Activated T-helper 1 cell treated with anti-CD3 and anti-CD28 coated beads, Interleukin-2, amount 50 U/mL, for 16 hours (primary cell): ENCODE data around the gene NID1.
A peak's percentile ranks its signal among the peaks of the same experiment; 100 is the strongest.

Experiments used
- DNase-seq, 2 donors: peaks; one replicate each; pipeline ENCODE4 v3.0.0-alpha.2; 2020; ENCODE audit warnings: low read depth in 1 of 2, low spot score in 1 of 2

Gene NID1, protein sequence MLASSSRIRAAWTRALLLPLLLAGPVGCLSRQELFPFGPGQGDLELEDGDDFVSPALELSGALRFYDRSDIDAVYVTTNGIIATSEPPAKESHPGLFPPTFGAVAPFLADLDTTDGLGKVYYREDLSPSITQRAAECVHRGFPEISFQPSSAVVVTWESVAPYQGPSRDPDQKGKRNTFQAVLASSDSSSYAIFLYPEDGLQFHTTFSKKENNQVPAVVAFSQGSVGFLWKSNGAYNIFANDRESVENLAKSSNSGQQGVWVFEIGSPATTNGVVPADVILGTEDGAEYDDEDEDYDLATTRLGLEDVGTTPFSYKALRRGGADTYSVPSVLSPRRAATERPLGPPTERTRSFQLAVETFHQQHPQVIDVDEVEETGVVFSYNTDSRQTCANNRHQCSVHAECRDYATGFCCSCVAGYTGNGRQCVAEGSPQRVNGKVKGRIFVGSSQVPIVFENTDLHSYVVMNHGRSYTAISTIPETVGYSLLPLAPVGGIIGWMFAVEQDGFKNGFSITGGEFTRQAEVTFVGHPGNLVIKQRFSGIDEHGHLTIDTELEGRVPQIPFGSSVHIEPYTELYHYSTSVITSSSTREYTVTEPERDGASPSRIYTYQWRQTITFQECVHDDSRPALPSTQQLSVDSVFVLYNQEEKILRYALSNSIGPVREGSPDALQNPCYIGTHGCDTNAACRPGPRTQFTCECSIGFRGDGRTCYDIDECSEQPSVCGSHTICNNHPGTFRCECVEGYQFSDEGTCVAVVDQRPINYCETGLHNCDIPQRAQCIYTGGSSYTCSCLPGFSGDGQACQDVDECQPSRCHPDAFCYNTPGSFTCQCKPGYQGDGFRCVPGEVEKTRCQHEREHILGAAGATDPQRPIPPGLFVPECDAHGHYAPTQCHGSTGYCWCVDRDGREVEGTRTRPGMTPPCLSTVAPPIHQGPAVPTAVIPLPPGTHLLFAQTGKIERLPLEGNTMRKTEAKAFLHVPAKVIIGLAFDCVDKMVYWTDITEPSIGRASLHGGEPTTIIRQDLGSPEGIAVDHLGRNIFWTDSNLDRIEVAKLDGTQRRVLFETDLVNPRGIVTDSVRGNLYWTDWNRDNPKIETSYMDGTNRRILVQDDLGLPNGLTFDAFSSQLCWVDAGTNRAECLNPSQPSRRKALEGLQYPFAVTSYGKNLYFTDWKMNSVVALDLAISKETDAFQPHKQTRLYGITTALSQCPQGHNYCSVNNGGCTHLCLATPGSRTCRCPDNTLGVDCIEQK

DNA sequence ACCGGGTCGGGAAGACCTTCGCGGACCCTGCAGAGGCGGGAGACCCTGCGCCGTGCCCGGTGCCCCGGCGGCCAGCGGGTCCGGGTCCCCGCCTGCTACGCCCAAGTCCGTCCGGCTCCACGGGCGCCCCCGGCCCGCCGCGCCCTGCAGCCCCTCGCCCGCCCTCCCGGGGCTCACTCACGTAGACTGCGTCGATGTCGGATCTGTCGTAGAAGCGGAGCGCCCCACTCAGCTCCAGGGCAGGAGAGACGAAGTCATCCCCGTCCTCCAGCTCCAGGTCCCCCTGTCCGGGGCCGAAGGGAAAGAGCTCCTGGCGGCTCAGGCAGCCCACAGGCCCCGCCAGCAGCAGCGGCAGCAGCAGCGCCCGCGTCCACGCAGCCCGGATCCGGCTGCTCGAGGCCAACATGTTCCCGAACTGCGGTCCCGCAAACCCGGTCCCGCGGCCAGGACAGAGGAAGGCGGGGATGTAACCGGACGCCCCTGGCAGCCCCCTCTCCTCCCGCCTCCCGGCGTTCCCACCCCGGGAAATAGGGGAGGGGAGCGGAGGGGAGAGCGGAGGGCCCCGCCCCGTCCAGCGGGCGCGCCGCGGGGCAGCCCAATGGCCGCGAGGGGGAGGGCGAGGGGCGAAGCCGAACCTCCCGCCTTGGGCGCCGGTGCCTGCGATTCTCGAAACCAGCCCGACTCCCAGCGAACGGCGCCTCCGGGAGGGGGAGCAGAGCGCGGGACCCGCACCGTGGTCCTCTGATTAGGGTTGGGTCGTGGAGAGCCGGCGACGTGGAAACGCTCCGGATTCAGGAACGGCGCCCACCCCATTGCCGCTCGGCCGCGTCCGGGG lies at the start of gene NID1:
NID1 (minus strand) TSS at position 417 of the 835 bp plus-strand sequence; CDS start at position 406, 11 bp downstream.
- DNase-seq, result no peak

DNA sequence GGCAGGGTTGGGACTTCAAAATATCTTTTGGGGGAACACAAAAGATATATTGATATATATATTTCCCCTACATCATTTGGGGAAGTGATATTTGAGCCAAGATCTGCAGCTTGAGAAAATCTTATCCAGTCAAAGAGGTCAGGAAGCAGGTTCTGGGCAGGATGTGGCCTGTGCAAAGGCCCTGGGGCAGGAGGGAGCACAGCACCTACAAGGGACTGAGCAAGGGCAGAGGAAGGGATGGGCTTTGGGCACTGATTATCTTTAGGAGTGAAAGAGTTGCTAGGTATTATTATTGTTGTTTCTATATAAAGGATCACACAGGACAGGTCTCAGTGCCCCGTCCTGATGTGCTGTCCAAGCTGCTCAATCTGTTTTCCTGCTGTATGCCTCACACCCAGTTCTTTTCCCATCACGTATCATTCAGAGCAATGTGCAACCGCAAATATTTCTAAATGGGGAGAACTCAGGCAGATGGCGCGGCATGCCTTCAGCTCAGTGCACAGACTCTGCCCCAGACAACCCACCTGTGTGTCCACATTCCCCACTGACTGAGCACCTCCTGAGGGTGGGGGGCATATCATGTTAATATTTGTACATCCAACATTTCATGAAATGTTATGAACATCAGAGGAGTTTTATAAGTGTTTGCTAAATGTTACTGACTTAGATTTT lies 49.3 kb upstream of the NID1 start:
- no peak for DNase-seq

DNA sequence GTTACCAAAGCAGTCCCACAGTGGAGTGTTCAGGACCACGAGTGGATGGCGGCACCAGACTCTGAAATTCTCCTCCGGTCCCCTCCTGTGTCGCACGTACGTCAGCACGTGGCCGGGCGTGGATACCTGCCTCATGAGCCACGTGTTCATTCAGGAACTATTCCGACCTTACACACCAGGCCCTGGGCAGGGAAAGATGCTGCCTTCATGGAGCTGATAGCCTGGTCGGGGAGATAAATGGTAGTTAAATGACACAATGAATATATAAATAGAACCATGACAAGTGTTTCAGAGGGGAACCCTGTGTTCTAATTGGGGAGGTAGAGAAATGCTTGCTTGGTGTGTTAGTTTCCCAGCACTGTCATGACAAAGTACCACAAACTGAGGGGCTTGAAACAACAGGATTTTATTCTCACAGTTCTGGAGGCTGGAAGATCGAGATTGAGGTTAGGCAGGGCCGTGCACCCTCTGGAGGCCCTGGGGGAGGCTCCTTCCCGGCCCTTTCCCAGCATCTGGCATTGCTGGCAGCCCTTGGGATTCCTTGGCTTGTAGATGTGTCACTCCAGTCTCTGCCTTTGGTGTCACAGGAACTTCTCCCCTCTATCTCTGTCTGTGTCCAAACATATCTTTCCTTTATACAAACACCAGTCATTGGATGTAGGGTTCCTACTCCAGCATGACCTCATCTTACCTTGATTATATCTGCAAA lies 48.6 kb upstream of the NID1 start:
- no peak for DNase-seq

DNA sequence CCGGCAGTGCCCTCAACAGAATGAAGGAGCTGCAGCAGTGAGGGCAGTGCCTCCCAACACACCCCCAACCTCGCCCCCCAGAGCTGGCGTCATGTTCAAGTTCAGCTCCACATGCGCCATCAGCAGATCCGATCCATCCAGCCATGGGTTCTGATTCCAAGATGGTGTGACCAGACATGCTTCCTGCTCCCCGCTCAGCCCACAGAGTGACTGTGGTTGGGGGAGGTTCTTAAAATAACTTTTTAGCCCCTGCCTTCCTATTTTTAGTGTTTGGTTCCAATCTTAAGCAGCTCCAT lies 47.4 kb upstream of the NID1 start:
- DNase-seq, result no peak

DNA sequence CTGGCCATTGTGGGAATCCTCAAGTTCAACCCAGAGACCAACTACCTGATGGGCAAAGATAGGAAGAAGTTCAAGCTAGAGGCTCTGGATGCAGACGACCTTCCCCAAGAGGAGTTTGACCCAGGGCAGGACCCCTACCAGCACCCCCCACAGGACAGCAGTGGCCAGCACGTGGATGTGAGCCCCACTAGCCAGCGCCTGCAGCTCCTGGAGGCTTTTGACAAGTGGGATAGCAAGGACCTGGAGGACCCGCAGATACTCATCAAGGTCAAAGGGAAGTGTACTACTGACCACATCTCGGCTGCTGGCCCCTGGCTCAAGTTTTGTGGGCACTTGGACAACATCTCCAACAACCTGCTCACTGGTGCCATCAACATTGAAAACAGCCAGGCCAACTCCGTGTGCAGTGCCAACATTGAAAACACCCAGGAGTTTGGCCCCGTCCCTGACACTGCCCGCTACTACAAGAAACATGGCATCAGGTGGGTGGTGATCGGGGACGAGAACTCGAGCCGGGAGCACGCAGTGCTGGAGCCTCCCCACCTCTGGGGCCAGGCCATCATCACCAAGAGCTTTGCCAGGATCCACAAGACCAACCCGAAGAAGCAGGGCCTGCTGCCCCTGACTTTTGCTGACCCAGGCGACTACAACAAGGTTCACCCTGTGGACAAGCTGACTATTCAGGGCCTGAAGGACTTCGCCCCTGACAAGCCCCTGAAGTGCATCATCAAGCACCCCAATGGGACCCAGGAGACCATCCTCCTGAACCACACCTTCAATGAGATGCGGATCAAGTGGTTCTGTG lies 46.8 kb upstream of the NID1 start:
- no peak for DNase-seq

DNA sequence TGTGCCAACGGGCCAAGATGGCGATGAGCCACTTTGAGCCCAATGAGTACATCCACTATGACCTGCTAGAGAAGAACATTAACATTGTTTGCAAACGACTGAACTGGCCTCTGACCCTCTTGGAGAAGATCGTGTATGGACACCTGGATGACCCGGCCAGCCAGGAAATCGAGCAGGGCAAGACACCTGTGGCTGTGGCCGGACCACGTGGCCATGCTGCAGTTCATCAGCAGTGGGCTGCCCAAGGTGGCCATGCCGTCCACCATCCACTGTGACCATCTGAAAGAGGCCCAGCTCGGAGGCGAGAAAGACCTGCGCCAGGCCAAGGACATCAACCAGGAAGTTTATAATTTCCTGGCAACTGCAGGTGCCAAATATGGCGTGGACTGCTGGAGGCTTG lies 45.2 kb upstream of the NID1 start:
- no peak for DNase-seq

DNA sequence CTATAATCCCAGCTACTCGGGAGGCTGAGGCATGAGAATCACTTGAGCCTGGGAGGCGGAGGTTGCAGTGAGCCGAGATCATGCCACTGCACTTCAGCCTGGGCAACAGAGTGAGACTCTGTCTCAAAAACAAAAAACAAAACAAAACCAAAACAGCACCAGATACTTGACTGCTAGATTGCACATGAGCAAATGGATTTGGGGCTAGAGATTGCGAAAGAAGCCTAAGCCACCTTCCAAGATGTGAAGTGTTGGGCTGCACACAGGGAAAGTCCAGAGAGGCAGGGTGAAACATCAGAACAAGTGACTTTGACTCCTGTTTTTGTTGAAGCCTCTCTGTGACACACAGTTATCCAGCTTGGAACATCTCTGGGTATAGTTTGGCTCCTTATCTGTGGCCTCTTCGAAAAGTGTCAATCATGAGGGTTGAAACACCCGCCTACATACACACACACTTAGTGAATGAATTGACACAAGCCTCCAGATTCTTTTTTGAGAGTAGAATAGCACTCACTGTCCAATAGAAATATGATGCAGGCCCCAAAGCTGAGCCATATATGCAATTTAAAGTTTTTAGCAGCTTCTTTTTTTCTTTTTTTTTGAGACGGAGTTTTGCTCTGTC lies 43.2 kb upstream of the NID1 start:
- DNase-seq, result no peak

DNA sequence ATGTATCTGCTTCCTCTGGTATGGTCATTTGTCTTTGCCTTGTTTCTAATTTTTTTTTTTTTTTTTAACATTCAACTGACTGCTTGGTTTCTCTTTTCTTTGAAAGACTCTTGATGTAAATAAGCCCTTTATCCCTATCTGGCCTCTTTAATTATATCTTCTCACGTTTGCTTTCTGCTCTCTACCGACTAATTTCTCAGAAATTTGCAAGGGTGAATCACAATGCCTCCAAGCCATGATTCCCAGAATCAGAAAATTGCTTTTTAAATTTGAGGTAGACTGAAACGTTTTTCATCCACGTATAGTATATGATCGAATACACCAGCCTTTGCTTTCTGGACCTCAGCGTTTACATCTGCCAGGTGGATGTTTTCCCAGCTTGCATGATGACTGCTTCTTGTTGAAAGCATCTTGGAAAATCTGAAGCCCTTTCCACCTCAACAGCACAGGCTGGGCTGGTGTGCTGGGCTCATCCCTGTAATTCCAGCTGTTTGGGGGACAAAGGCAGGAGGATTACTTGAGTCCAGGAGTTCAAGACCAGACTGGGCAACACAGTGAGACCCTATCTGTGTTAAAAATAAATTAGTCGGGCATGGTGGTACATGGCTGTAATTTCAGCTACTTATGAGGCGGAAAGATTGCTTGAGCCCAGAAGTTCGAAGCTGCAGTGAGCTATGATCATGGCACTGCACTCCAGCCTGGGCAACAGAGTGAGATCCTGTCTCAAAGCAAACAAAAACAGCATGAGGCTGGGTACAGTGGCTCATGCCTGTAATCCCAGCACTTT lies 42.4 kb upstream of the NID1 start:
- no peak for DNase-seq

DNA sequence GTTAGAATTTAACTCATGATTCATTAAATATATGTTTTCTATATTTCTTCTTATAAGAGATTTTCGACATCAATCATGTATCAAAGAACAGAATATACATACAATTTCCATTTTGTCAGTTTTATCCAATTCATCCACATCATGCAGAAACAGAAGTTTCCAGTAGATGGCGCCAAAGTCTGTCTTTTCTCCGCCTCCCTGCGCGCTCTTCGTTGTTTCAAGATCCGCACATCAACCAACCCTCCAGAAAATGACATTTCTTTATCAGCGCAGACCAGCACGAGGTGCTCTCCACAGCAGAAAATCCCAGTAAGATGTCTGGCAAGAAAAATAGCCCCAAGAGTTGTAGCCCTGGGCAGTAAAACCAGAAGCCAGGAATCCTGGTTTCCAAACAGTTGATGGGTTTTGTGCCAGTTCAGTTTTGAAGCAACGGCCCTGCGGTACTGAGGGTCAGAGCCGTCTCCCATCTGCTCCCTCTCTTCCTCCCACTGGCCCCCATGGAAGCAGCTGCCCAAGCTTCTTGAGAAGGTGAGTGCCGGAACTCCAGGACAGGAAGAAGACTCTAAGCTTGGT lies 38.8 kb upstream of the NID1 start:
- peak; percentile 18 to 29 for DNase-seq

DNA sequence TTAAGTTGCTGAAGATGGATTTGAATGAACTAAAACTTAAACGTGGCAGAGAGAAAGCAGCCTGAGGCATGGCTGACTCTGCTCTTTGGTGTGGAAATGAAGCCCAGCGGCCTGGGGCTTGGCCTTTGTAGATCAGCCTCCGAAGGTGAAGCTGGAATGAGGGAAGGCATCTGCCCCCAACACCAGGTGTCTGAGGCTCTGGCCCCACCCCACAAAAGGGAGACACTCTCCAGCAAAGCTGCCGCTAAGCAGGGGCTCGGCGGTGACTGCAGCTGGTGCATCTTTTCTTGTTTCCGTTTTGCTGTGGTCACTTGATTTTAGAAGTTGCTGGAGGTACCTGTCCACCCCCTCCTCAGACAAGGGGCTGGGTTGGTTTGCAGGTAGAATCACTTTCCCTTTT lies 38.2 kb upstream of the NID1 start:
- no peak for DNase-seq

DNA sequence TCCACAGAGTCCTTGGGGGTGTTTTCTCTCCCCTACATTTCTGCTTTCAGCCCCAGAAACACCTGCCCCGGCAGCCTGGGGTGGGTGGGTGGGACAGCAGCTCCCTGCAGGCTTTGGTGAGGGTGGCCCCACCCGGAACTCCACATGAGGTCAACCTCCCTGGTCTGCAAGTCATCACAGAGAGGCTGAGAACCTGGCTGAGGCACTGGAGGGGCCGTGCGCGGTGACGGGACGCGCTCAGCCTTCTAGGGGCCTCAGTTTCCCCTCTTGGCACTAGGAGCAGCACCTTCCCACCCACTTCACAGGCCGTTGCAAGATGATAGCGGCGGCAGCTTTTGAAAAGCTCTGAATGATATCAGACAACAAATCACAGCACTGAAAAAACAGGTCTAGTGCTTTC lies 37.7 kb upstream of the NID1 start:
- DNase-seq, result no peak

DNA sequence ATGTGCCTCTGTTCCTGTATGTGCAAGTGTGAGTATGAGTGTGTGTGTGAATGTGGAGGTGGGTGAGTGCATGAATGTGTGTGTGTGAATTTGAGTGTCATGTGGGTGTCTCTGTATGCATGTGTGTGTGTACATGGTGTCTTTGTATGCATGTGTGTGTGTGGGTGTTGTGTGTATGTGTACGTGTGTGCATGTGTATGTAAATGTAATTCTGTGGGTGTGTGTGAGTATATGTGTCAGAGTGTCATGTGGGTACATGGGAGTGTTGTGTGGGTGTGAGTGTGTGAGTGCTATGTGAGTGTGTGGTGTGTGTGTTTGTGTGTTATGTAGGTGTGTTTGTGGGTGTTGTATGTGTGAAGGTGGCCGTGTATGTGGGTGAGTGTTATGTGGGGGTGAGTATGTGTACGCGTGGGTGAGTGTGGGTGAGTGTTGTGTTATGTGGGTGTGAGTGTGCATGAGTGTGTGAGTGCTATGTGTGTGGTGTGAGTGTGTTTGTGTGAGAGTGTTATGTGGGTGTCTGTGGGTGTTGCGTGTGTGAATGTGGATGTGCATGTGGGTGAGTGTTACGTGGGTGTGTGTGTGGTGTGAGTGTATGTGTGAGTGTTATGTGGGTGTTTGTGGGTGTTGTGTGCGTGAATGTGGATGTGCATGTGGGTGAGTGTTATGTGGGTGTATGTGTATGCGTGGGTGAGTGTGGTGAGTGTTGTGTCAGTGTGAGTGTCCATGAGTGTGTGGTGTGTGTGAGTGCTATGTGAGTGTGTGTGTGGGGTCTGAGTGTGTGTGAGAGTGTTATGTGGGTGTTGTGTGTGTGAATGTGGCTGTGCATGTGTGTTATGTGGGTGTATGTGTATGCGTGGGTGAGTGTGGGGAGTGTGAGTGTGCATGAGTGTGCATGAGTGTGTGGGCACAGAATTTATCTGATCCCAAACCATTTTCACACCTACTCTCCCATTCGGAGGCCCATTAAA lies 36.6 kb upstream of the NID1 start:
- DNase-seq, result no peak

DNA sequence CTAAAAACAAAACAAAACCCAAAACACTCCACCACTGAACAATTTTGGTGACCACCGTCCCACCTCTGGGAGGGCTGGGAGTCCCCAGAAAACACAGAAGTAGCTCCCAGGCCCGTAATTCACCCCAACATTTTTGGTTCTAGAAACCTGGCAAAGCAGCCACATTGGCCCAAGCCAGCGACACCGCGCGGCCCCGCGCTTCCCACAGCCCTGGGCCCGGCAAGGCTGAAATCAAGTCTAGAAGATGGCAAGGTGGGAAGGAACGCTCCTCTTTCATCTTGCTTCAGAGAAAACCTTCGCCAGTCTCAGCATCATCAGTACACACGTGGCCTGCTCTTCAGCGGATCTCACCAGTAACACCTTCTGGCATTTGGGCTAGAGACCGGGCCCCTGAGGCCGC lies 35.9 kb upstream of the NID1 start:
- no peak for DNase-seq

DNA sequence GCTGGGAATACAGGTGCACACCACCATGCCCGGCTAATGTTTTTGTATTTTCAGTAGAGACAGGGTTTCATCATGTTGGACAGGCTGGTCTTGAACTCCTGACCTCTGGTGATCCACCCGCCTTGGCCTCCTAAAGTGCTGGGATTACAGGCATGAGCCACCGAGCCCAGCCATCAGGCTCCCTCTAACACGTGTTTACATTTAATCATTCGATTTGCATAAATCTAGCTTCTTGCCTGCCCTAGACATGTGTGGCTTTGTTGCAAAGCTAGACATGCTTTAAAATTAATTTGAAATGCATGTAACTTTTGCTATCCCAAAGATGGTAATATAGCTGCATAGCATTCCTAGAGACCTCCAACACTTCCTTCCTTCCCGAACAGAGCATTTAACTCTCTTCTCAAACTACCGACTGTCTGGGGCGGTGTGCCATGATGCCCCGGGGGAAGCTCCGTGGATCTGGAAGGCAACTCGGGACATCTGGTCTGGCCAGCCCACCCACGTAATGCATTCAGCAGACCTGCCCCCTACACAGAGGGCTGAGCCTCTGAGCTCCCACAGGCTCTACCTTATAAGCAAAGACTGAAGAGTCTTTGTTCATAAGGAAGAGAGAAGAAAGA lies 34.6 kb upstream of the NID1 start:
- DNase-seq, result no peak

DNA sequence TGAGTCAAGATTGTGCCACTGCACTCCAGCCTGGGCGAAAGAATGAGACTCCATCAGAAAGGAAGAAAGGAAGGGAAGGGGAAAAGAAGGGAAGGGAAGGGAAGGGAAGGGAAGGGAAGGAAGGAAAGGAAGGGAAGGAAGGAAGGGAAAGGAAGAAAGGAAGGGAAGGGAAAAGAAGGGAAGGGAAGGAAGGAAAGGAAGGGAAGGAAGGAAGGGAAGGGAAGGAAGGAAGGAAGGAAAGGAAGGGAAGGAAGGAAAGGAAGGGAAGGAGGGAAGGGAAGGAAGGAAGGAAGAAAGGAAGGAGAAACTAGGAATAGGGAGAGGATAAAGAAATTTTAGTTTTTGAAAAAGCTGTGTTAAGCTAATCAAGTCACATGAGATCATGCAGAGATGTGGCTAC lies 33.4 kb upstream of the NID1 start:
- DNase-seq, result no peak
